Right atrium auricular region (tissue), 2 donors: ENCODE data around the gene HEATR5B. TPM values are rescaled to one million over a fixed set of nuclear protein-coding genes. Genes with fewer than 3 reads are reported as not detected.
A peak's percentile ranks its signal among the peaks of the same experiment; 100 is the strongest.

Experiments
- DNase-seq: peaks from one replicate; pipeline ENCODE4 v3.0.0-alpha.2; 2019; ENCODE audit warnings: low spot score
- H3K27ac ChIP-seq, 2 donors: fragments of 200-600 bp; sonication (generic); 1 replicate in 1 of 2; 2 replicates in 1 of 2; pipeline ENCODE4 v1.5.1; 2016 to 2019
- H3K27me3 ChIP-seq, 2 donors: fragments of 200-600 bp; sonication (generic); one replicate each; pipeline versions ENCODE4 v1.5.1 to v1.6.0; 2017 to 2019
- H3K36me3 ChIP-seq: fragments of 200-600 bp; sonication (generic); one replicate; pipeline ENCODE4 v1.5.1; 2016
- H3K4me1 ChIP-seq, 2 donors: fragments of 200-600 bp; sonication (generic); one replicate each; pipeline versions ENCODE4 v1.5.1 to v1.6.0; 2017 to 2019
- H3K4me3 ChIP-seq, 2 donors: fragments of 200-600 bp; sonication (generic); 1 replicate in 1 of 2; 2 replicates in 1 of 2; pipeline ENCODE4 v1.5.1; 2017 to 2019; ENCODE audit warnings: mild to moderate bottlenecking in 1 of 2, moderate library complexity in 1 of 2
- H3K9me3 ChIP-seq, 2 donors: fragments of 200-600 bp; sonication (generic); one replicate each; pipeline ENCODE4 v1.5.1; 2019
- total RNA-seq, 2 donors: library from RNA; depleted of rRNA; stranded (reverse); fragments of >200 nt; gene quantifications; one replicate each; pipeline ENCODE4 v1.1.0, GENCODE V29; 2016
- TF ChIP-seq, protein P1 (sequence below), 2 donors: fragments of 200-600 bp; sonication (generic); IDR thresholded peaks; one replicate each; pipeline ENCODE4 v1.5.1; 2019; ENCODE audit warnings: antibody characterized with exemption in 2 of 2

Gene HEATR5B
- total RNA-seq, 2 donors from 2014 or later, result 16.4 to 17.6 TPM

DNA sequence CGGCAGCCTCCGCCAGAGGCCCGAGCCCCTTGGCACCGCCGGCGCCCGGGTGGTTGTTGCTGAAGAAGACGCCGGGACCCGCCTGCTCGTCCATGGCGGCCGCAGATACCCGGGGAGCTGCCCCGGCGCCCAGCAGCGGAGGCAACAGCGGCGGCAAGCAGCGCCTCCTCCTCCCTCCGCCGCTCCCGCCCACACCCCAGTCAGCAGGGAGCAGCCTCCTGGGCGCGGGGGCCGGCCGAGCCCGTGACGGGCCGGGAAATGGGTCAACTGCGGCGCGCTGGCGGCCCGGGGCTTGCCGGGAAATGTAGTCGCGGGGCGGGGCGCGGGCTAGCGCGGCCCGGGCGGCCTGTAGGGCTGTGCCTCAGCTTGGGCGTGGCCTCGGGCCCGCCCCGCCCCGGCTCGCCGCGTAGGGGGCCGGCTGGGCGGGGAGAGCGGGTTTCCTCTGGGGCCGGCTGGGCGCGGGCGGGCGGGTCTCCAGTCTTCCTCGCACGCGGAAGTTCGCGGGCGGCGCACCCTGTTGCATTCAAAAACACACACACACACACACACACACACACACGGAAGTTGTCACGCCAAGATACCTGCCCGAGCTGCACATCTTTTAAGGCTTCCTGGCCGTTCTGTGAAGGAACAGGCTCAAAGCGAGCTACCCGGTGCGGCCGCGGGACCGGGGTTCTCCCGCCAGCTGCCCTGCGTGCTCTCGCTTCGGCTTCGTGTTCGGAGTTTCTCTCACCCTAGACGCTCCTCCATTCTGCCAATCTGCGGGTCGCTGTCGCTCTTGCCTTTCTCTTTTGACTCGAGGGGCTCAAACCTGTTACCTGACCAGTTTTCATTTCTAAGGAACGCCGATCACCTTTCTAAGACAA, 117.6 kb downstream of the HEATR5B start, which contains the start of gene STRN:
TSS of gene STRN (minus strand) at position 167 of the 866 bp plus-strand sequence. CDS start at position 94, 73 bp downstream.
- H3K27me3 ChIP-seq, result no peaks in the 10 kb centered on the region
- peak within 1 kb of the TSS; percentile 90 to 91 for H3K27ac ChIP-seq
- TF ChIP-seq, protein P1, sequence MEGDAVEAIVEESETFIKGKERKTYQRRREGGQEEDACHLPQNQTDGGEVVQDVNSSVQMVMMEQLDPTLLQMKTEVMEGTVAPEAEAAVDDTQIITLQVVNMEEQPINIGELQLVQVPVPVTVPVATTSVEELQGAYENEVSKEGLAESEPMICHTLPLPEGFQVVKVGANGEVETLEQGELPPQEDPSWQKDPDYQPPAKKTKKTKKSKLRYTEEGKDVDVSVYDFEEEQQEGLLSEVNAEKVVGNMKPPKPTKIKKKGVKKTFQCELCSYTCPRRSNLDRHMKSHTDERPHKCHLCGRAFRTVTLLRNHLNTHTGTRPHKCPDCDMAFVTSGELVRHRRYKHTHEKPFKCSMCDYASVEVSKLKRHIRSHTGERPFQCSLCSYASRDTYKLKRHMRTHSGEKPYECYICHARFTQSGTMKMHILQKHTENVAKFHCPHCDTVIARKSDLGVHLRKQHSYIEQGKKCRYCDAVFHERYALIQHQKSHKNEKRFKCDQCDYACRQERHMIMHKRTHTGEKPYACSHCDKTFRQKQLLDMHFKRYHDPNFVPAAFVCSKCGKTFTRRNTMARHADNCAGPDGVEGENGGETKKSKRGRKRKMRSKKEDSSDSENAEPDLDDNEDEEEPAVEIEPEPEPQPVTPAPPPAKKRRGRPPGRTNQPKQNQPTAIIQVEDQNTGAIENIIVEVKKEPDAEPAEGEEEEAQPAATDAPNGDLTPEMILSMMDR (IDR thresholded peaks at IDR 0.05), result no peak
- peak within 1 kb of the TSS; percentile 87 to 88 for H3K4me3 ChIP-seq
- peaks cover 0 to 34% of the 10 kb centered on the region in 2 donors for H3K4me1 ChIP-seq
- no peaks in the 10 kb centered on the region for H3K36me3 ChIP-seq
- DNase-seq, result peak; percentile 95
- H3K9me3 ChIP-seq, result no peaks in the 10 kb centered on the region

DNA sequence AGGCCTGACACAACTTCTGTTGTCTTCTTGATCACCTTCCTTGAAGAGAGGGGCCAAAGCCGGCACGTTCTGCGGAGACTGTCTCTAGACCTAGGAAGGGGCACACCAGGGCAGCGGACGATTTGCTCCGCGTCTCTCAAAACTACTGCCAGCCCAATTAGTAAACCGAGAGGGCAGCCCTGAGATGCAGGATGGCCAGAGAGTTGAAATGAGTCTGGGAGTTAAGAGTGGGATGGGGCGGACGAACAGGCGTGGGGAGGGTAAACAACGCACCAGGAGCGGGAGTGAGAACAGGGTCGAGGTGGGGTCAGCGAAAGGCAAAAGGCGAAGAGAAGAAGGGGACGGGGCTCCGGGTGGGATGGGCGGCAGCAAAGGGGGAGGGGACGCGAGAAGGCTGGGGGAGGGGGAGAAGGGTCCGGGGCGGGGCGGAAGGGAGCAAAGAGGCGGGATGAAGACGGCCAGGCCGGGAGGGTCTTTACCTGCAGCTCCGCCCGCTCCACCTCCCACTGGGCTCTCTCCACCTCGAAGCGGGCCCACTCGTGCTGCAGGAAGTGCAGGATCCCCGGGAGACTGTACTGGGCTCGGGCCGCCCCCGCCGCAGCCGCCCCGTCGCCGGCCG, 118.3 kb downstream of the HEATR5B start:
- H3K36me3 ChIP-seq, result no peaks in the 10 kb centered on the region
- no peaks in the 10 kb centered on the region for H3K27me3 ChIP-seq
- peak overlapping the region; percentile 90 to 91 for H3K27ac ChIP-seq
- H3K4me3 ChIP-seq, result peak overlapping the region; percentile 87 to 88
- peaks cover 0 to 34% of the 10 kb centered on the region in 2 donors for H3K4me1 ChIP-seq
- DNase-seq, result no peak
- TF ChIP-seq, protein P1 (IDR thresholded peaks at IDR 0.05), result no peak
- no peaks in the 10 kb centered on the region for H3K9me3 ChIP-seq

DNA sequence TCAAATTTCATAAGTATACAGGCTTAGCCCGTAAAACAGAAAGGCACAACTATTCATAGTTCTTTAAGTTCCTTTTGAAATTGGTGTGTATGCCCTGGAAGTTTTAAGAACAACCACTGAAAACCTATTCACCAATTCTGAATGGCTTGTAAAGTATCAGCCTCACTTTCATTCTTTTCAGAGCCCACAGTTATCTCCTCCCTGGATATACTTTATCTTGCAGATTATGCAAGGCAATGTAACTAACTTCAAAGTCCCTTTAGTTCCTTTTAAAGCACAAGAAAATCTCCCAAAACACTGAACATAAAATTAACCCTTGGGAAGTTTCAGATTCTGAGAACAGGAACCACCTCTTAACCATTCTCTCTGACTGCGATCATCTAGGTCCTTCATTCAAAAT, 119.0 kb downstream of the HEATR5B start:
- Histone ChIP-seq H3K4me3 (peak overlapping the region; percentile 87 to 88), H3K27me3 (no peaks in the 10 kb centered on the region), H3K4me1 (peaks cover 0 to 34% of the 10 kb centered on the region in 2 donors), H3K36me3 (no peaks in the 10 kb centered on the region), H3K27ac (peak overlapping the region; percentile 90 to 91), H3K9me3 (no peaks in the 10 kb centered on the region)
- no peak for DNase-seq
- TF ChIP-seq, protein P1 (IDR thresholded peaks at IDR 0.05), result no peak

DNA sequence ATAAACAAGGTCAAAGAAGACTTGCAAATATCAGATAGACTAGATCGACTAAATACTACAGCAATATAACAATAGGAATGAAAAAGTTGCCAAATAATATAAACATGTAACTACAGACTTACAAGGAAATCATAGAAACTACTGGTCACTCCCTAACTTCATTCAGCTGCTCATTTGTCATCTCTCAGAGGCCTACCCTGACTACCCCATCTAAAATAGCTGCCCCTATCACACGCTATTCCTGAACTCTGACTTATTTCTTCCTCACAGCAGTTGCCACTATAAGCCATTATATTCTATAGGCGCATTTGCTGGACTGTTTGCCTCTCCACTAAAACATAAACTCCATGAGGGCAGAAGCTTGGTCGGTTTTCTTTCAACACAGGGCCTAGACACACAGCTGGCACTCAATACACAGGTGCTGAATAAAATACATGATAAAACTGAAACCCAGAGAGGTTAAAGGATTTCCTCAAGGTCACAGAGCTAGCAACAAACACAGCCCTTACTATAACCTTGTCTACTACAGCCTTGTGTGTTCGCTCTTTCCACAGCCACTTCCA, 119.6 kb downstream of the HEATR5B start:
- DNase-seq, result no peak
- Histone ChIP-seq H3K27me3 (no peaks in the 10 kb centered on the region), H3K27ac (peak overlapping the region; percentile 90 to 91), H3K4me1 (peaks cover 0 to 34% of the 10 kb centered on the region in 2 donors), H3K9me3 (no peaks in the 10 kb centered on the region), H3K36me3 (no peaks in the 10 kb centered on the region), H3K4me3 (peak overlapping the region; percentile 87 to 88)
- TF ChIP-seq, protein P1 (IDR thresholded peaks at IDR 0.05), result no peak

DNA sequence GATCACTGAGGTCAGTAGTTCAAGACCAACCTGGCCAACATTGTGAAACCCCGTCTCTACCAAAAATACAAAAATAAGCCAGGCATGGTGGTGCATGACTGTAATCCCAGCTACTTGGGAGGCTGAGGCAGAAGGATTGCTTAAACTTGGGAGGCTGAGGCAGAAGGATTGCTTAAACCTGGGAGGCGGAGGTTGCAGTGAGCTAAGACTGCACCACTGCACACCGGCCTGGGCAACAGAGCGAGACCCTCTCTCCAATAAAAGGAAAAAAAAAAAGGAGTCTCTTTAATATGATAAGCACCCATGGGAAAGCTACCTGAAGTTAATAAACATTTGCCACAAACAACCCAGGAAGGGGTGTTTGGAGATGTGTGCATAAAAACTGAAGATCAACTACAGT, 120.4 kb downstream of the HEATR5B start:
- no peak for DNase-seq
- Histone ChIP-seq H3K4me1 (peaks cover 0 to 34% of the 10 kb centered on the region in 2 donors), H3K4me3 (no peak overlapping the region), H3K27me3 (no peaks in the 10 kb centered on the region), H3K9me3 (no peaks in the 10 kb centered on the region), H3K36me3 (no peaks in the 10 kb centered on the region), H3K27ac (peak overlapping the region in 1 of 2 donors; percentile 91)
- TF ChIP-seq, protein P1 (IDR thresholded peaks at IDR 0.05), result no peak
